Measurements from ENCODE around the gene CCNL2.
"Not testable (repeated sequence)": the region's sequence is repeated elsewhere in the genome, so short reads cannot be mapped to it uniquely, and the experiment has no call there.

CCNL2 gene

GRCh38 chr1:1419363-1419812 is 20.3 kb upstream of the CCNL2 start:
- DNase-seq = no peak

- no peak for DNase-seq
Observed at GRCh38 chr1:1418464-1419362, 19.6 kb upstream of the CCNL2 start.

- not testable (repeated sequence) for DNase-seq
Observed at GRCh38 chr1:1417825-1418463, 18.8 kb upstream of the CCNL2 start.

- DNase-seq = not testable (repeated sequence)
Observed at GRCh38 chr1:1417396-1417795, 18.3 kb upstream of the CCNL2 start.

GRCh38 chr1:1415751-1416150 is 16.6 kb upstream of the CCNL2 start:
- DNase-seq = no peak

GRCh38 chr1:1412311-1412902 is 13.3 kb upstream of the CCNL2 start:
- not testable (repeated sequence) for DNase-seq

- no peak for DNase-seq
Observed at GRCh38 chr1:1411626-1412025, 12.5 kb upstream of the CCNL2 start.

- not testable (repeated sequence) for DNase-seq
Observed at GRCh38 chr1:1410238-1410637, 11.1 kb upstream of the CCNL2 start.

GRCh38 chr1:1407636-1408318 is 8.6 kb upstream of the CCNL2 start:
- no peak for DNase-seq

GRCh38 chr1:1406821-1407635 is 7.9 kb upstream of the CCNL2 start, which contains the start of gene MRPL20:
Gene MRPL20 (minus strand): TSS chr1:1407293. CDS start chr1:1407217, 76 bp downstream.
- peak; percentile 92 for DNase-seq

- DNase-seq = no peak
Observed at GRCh38 chr1:1406101-1406820, 7.1 kb upstream of the CCNL2 start.

GRCh38 chr1:1403653-1404052 is 4.5 kb upstream of the CCNL2 start:
- DNase-seq = no peak

GRCh38 chr1:1402901-1403392 is 3.8 kb upstream of the CCNL2 start:
- not testable (repeated sequence) for DNase-seq

GRCh38 chr1:1402072-1402900 is 3.2 kb upstream of the CCNL2 start:
- DNase-seq = peak; percentile 60

- no peak for DNase-seq
Observed at GRCh38 chr1:1401457-1402010, 2.4 kb upstream of the CCNL2 start.

GRCh38 chr1:1400576-1401456 is 1.7 kb upstream of the CCNL2 start:
- DNase-seq = no peak

- DNase-seq = peak; percentile 20
Observed at GRCh38 chr1:1399872-1400575, 889 bp upstream of the CCNL2 start.

- no peak for DNase-seq
Observed at GRCh38 chr1:1398677-1399186, 403 bp downstream of the CCNL2 start.

Data from HCEC 1CT (cell line).